Activated naive CD4-positive, alpha-beta T cell treated with anti-CD3 and anti-CD28 coated beads, Interleukin-2, amount 10 ng/mL, durations not matched to agents 7 days and 5 days (primary cell): ENCODE data around the gene DUSP12.
"Not testable (repeated sequence)": the region's sequence is repeated elsewhere in the genome, so short reads cannot be mapped to it uniquely, and the experiment has no call there.

Experiments
- CTCF ChIA-PET: fragments of 350-600 bp; sonication (Branson Sonifier 250); formaldehyde crosslinking; loops from one replicate; lab custom pipeline; 2021; ENCODE audit warnings: antibody characterized with exemption; lab: Charles Lee
- DNase-seq: peaks from one replicate; pipeline ENCODE4 v3.0.0-alpha.2; 2020
- H3K27ac Mint-ChIP-seq: one replicate; pipeline ENCODE4 v1.8.0; 2021; ENCODE audit warnings: mild to moderate bottlenecking, moderate library complexity, mixed read lengths
- H3K27me3 Mint-ChIP-seq: one replicate; pipeline ENCODE4 v1.8.0; 2021; ENCODE audit warnings: mild to moderate bottlenecking, mixed read lengths
- H3K36me3 Mint-ChIP-seq: one replicate; pipeline ENCODE4 v1.8.0; 2021; ENCODE audit warnings: mixed read lengths
- H3K4me1 Mint-ChIP-seq: one replicate; pipeline ENCODE4 v1.8.0; 2021; ENCODE audit warnings: mixed read lengths
- H3K4me3 Mint-ChIP-seq: one replicate; pipeline ENCODE4 v1.8.0; 2021; ENCODE audit warnings: mild to moderate bottlenecking, moderate library complexity, mixed read lengths
- H3K9me3 Mint-ChIP-seq: one replicate; pipeline ENCODE4 v1.8.0; 2021; ENCODE audit warnings: mixed read lengths

DUSP12 gene

GRCh38 chr1:161721738-161722343 lies 27.7 kb upstream of the DUSP12 start:
- Mint-ChIP-seq H3K4me1 (peaks cover 24% of the 10 kb centered on the region), H3K4me3 (no peak overlapping the region), H3K36me3 (no peaks in the 10 kb centered on the region), H3K27ac (no peak overlapping the region), H3K9me3 (no peaks in the 10 kb centered on the region), H3K27me3 (peaks cover 68% of the 10 kb centered on the region)
- CTCF ChIA-PET: interaction anchor here (1.7 kb wide), 1 partner anchor 20 kb away, joined by 4 read pairs; no protein-coding TSS in a partner anchor
- DNase-seq: no peak

GRCh38 chr1:161722406-161722805 lies 27.2 kb upstream of the DUSP12 start:
- H3K4me3 Mint-ChIP-seq: no peak overlapping the region
- no peaks in the 10 kb centered on the region for H3K9me3 Mint-ChIP-seq
- CTCF ChIA-PET: interaction anchor here (1.7 kb wide), 1 partner anchor 19 kb away, joined by 4 read pairs; no protein-coding TSS in a partner anchor
- H3K36me3 Mint-ChIP-seq: no peaks in the 10 kb centered on the region
- H3K27ac Mint-ChIP-seq: no peak overlapping the region
- H3K27me3 Mint-ChIP-seq: peaks cover 66% of the 10 kb centered on the region
- DNase-seq: no peak
- H3K4me1 Mint-ChIP-seq: peaks cover 25% of the 10 kb centered on the region

GRCh38 chr1:161723459-161724141 lies 26.0 kb upstream of the DUSP12 start:
- H3K4me1 Mint-ChIP-seq: peaks cover 32% of the 10 kb centered on the region
- H3K4me3 Mint-ChIP-seq: no peak overlapping the region
- H3K36me3 Mint-ChIP-seq: no peaks in the 10 kb centered on the region
- CTCF ChIA-PET: interaction anchor here (1.7 kb wide), 1 partner anchor 18 kb away, joined by 4 read pairs; no protein-coding TSS in a partner anchor
- no peak for DNase-seq
- H3K27ac Mint-ChIP-seq: no peak overlapping the region
- H3K27me3 Mint-ChIP-seq: peaks cover 68% of the 10 kb centered on the region
- H3K9me3 Mint-ChIP-seq: no peaks in the 10 kb centered on the region

- H3K4me1 Mint-ChIP-seq: peaks cover 45% of the 10 kb centered on the region
- DNase-seq, H3K9me3 Mint-ChIP-seq, H3K36me3 Mint-ChIP-seq: not testable (repeated sequence)
- peak overlapping the region; percentile 76 for H3K4me3 Mint-ChIP-seq
- peaks cover 79% of the 10 kb centered on the region for H3K27me3 Mint-ChIP-seq
- peak overlapping the region; percentile 78 for H3K27ac Mint-ChIP-seq
- CTCF ChIA-PET: interaction anchor here (1.2 to 1.3 kb wide), 3 partner anchors 12 to 17 kb away, joined by 3 to 11 read pairs (median 4); no protein-coding TSS in a partner anchor
Observed at GRCh38 chr1:161725258-161725907, 24.2 kb upstream of the DUSP12 start.

- Mint-ChIP-seq H3K4me3 (peak overlapping the region; percentile 76), H3K4me1 (peaks cover 47% of the 10 kb centered on the region), H3K27ac (peak overlapping the region; percentile 78), H3K36me3 (no peaks in the 10 kb centered on the region), H3K9me3 (no peaks in the 10 kb centered on the region), H3K27me3 (peaks cover 83% of the 10 kb centered on the region)
- CTCF ChIA-PET: interaction anchor here (1.0 to 1.3 kb wide), 5 partner anchors 10 to 239 kb away, joined by 3 to 11 read pairs (median 4); no protein-coding TSS in a partner anchor
- DNase-seq: peak; percentile 49
Observed at GRCh38 chr1:161725908-161726472, 23.6 kb upstream of the DUSP12 start.

- H3K4me1 Mint-ChIP-seq: peaks cover 51% of the 10 kb centered on the region
- CTCF ChIA-PET: interaction anchor here (0.6 to 1.3 kb wide), 7 partner anchors 11 to 1641 kb away, joined by 3 to 11 read pairs (median 3); no protein-coding TSS in a partner anchor
- H3K36me3 Mint-ChIP-seq: no peaks in the 10 kb centered on the region
- no peaks in the 10 kb centered on the region for H3K9me3 Mint-ChIP-seq
- peak overlapping the region; percentile 76 for H3K4me3 Mint-ChIP-seq
- peak; percentile 82 for DNase-seq
- peak overlapping the region; percentile 88 for H3K27ac Mint-ChIP-seq
- H3K27me3 Mint-ChIP-seq: peaks cover 81% of the 10 kb centered on the region
Observed at GRCh38 chr1:161726473-161727255, 22.9 kb upstream of the DUSP12 start.

- Mint-ChIP-seq H3K4me3 (peak overlapping the region; percentile 76), H3K36me3 (no peaks in the 10 kb centered on the region), H3K27ac (peak overlapping the region; percentile 88), H3K27me3 (peaks cover 74% of the 10 kb centered on the region), H3K4me1 (peaks cover 47% of the 10 kb centered on the region), H3K9me3 (no peaks in the 10 kb centered on the region)
- CTCF ChIA-PET: interaction anchor here (0.6 to 1.1 kb wide), 3 partner anchors 12 to 1642 kb away, joined by 3 read pairs; no protein-coding TSS in a partner anchor
- peak; percentile 63 for DNase-seq
Observed at GRCh38 chr1:161727256-161727924, 22.2 kb upstream of the DUSP12 start.

- no peaks in the 10 kb centered on the region for H3K36me3 Mint-ChIP-seq
- no peak overlapping the region for H3K27ac Mint-ChIP-seq
- H3K4me3 Mint-ChIP-seq: no peak overlapping the region
- peaks cover 62% of the 10 kb centered on the region for H3K27me3 Mint-ChIP-seq
- no peak for DNase-seq
- peaks cover 47% of the 10 kb centered on the region for H3K4me1 Mint-ChIP-seq
- CTCF ChIA-PET: interaction anchor here (0.9 to 1.1 kb wide), 2 partner anchors 9 to 13 kb away, joined by 4 to 5 read pairs; no protein-coding TSS in a partner anchor
- H3K9me3 Mint-ChIP-seq: no peaks in the 10 kb centered on the region
Observed at GRCh38 chr1:161728376-161729226, 21.0 kb upstream of the DUSP12 start.

- no peak for DNase-seq
- peaks cover 43% of the 10 kb centered on the region for H3K4me1 Mint-ChIP-seq
Observed at GRCh38 chr1:161730050-161730564, 19.5 kb upstream of the DUSP12 start.

GRCh38 chr1:161731241-161731640 lies 18.3 kb upstream of the DUSP12 start:
- CTCF ChIA-PET: no interaction called here
- H3K4me1 Mint-ChIP-seq: peaks cover 36% of the 10 kb centered on the region
- H3K36me3 Mint-ChIP-seq: no peaks in the 10 kb centered on the region
- peaks cover 51% of the 10 kb centered on the region for H3K27me3 Mint-ChIP-seq
- H3K9me3 Mint-ChIP-seq: no peaks in the 10 kb centered on the region
- DNase-seq: no peak
- H3K4me3 Mint-ChIP-seq: no peak overlapping the region
- H3K27ac Mint-ChIP-seq: no peak overlapping the region

More at GRCh38 chr1:161730050-161730564, 19.5 kb upstream of the DUSP12 start:
- H3K4me3 Mint-ChIP-seq: no peak overlapping the region
- H3K27ac Mint-ChIP-seq: no peak overlapping the region
- CTCF ChIA-PET: interaction anchor here (0.8 to 1.4 kb wide), 3 partner anchors 8 to 11 kb away, joined by 3 to 5 read pairs (median 4); no protein-coding TSS in a partner anchor
- peaks cover 52% of the 10 kb centered on the region for H3K27me3 Mint-ChIP-seq
- no peaks in the 10 kb centered on the region for H3K36me3 Mint-ChIP-seq
- H3K9me3 Mint-ChIP-seq: no peaks in the 10 kb centered on the region

GRCh38 chr1:161731981-161732718 lies 17.4 kb upstream of the DUSP12 start:
- CTCF ChIA-PET: interaction anchor here (1.0 to 1.5 kb wide), 2 partner anchors 9 to 85 kb away, joined by 3 to 5 read pairs; no protein-coding TSS in a partner anchor
- DNase-seq: no peak
- H3K9me3 Mint-ChIP-seq: no peaks in the 10 kb centered on the region
- peaks cover 38% of the 10 kb centered on the region for H3K4me1 Mint-ChIP-seq
- H3K36me3 Mint-ChIP-seq: no peaks in the 10 kb centered on the region
- peaks cover 49% of the 10 kb centered on the region for H3K27me3 Mint-ChIP-seq
- no peak overlapping the region for H3K4me3 Mint-ChIP-seq
- no peak overlapping the region for H3K27ac Mint-ChIP-seq
